ENCODE measurements around the gene SIDT2.

Gene SIDT2

DNA sequence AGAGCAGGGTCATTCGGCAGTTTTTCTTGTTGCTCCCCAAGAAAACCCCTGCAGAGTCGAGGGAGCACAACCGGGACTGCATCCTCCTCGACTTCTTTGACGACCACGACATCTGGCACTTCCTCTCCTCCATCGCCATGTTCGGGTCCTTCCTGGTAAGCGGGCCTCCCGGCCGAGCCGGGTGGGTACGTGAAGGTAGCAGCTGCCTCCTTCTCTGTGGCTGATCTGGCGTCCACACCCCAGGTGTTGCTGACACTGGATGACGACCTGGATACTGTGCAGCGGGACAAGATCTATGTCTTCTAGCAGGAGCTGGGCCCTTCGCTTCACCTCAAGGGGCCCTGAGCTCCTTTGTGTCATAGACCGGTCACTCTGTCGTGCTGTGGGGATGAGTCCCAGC is 17.2 kb downstream of the SIDT2 start:
- no peak for DNase-seq (ENCODE audit: low read depth)
- TF ChIP-seq, protein P1, sequence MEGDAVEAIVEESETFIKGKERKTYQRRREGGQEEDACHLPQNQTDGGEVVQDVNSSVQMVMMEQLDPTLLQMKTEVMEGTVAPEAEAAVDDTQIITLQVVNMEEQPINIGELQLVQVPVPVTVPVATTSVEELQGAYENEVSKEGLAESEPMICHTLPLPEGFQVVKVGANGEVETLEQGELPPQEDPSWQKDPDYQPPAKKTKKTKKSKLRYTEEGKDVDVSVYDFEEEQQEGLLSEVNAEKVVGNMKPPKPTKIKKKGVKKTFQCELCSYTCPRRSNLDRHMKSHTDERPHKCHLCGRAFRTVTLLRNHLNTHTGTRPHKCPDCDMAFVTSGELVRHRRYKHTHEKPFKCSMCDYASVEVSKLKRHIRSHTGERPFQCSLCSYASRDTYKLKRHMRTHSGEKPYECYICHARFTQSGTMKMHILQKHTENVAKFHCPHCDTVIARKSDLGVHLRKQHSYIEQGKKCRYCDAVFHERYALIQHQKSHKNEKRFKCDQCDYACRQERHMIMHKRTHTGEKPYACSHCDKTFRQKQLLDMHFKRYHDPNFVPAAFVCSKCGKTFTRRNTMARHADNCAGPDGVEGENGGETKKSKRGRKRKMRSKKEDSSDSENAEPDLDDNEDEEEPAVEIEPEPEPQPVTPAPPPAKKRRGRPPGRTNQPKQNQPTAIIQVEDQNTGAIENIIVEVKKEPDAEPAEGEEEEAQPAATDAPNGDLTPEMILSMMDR (IDR thresholded peaks at IDR 0.05; ENCODE audit: low read depth, low read length, missing control alignments) = no peak
- H3K4me3 ChIP-seq (ENCODE audit: low read depth, low read length) = no peak overlapping the region

DNA sequence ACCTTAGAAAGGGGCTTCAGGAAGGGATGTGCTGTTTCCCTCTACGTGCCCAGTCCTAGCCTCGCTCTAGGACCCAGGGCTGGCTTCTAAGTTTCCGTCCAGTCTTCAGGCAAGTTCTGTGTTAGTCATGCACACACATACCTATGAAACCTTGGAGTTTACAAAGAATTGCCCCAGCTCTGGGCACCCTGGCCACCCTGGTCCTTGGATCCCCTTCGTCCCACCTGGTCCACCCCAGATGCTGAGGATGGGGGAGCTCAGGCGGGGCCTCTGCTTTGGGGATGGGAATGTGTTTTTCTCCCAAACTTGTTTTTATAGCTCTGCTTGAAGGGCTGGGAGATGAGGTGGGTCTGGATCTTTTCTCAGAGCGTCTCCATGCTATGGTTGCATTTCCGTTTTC is 18.5 kb downstream of the SIDT2 start:
- no peak for DNase-seq (ENCODE audit: low read depth)
- no peak overlapping the region for H3K4me3 ChIP-seq (ENCODE audit: low read depth, low read length)
- TF ChIP-seq, protein P1 (IDR thresholded peaks at IDR 0.05; ENCODE audit: low read depth, low read length, missing control alignments) = no peak

DNA sequence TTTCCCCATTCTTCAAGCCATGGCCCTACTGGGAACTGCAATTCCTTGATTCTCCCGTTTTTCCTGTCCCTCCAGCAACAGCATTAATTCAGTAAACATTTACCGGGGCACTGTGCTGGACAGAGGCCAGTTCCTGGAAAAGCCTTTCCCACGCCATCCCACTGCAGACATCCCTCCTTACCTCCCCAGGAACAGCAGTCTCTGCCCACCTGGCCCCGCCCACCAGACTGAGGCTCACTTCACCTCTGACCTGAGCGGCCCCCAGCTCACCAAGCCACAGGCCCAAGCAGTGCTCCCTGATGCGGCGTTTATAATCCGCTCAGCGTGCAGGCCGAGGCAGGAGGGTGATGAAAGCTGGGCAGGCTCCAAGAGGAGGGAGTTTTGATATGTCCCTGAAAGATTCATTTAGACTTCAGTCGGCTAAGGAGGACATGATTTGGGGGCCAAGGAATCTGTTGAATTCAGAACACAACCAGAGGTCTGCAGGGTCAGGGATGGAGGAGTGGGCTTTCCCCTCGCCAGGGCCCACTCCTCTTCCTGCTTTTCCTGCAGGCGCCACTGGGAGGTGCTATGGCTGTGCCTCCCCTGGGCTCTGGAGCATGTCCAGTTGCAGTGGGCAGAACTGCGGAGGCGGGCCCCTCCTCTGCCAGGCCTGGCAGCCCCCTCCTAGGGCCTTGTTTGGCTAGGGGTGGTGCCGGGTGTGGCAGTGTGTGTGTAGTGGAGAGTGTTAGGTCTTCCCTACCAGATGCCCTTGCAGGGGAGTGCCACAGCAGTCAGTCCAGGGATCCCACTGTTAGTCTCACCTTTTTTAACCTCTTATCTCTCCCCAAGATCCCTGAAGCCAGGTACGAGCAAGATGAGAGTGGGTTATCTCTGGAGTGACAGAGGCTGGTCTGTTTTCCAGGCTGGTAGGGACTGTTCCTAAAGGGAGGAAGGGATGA is 19.2 kb downstream of the SIDT2 start:
- TF ChIP-seq, protein P1 (IDR thresholded peaks at IDR 0.05; ENCODE audit: low read depth, low read length, missing control alignments) = peak; percentile 31
- no peak for DNase-seq (ENCODE audit: low read depth)
- H3K4me3 ChIP-seq (ENCODE audit: low read depth, low read length) = no peak overlapping the region

DNA sequence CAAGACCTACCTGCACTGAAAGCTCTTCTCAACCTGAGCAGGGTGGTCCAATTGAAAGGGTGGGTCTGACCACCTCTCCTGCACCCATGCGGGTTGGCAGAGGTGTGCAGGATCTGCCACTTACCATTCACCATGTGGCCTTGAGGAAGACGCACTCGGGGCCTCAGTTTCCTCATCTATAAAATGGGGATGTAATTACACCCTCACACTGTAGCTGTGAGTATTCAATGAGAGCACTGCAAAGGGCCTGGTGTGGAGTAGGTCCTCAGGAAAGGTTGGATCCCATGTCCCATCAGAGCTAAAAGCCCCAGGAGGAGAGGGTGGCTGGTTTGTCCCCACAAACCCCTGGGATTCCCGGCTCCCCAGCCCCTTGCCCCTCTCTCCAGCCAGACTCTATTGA is 20.1 kb downstream of the SIDT2 start:
- TF ChIP-seq, protein P1 (IDR thresholded peaks at IDR 0.05; ENCODE audit: low read depth, low read length, missing control alignments) = no peak
- no peak for DNase-seq (ENCODE audit: low read depth)
- no peak overlapping the region for H3K4me3 ChIP-seq (ENCODE audit: low read depth, low read length)

DNA sequence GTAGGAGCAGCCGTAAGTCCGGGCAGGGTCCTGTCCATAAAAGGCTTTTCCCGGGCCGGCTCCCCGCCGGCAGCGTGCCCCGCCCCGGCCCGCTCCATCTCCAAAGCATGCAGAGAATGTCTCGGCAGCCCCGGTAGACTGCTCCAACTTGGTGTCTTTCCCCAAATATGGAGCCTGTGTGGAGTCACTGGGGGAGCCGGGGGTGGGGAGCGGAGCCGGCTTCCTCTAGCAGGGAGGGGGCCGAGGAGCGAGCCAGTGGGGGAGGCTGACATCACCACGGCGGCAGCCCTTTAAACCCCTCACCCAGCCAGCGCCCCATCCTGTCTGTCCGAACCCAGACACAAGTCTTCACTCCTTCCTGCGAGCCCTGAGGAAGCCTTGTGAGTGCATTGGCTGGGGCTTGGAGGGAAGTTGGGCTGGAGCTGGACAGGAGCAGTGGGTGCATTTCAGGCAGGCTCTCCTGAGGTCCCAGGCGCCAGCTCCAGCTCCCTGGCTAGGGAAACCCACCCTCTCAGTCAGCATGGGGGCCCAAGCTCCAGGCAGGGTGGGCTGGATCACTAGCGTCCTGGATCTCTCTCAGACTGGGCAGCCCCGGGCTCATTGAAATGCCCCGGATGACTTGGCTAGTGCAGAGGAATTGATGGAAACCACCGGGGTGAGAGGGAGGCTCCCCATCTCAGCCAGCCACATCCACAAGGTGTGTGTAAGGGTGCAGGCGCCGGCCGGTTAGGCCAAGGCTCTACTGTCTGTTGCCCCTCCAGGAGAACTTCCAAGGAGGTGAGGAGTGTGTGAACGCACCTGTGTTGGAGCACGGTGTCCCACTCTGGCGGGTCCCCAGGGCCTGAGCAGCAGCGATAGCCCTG is 20.7 kb downstream of the SIDT2 start, which contains the start of gene TAGLN:
TSS of gene TAGLN (plus strand) at position 318 of the 863 bp plus-strand sequence. CDS start 3,644 bp downstream, outside the sequence.
- TF ChIP-seq, protein P1 (IDR thresholded peaks at IDR 0.05; ENCODE audit: low read depth, low read length, missing control alignments) = no peak
- no peak within 1 kb of the TSS for H3K4me3 ChIP-seq (ENCODE audit: low read depth, low read length)
- DNase-seq (ENCODE audit: low read depth) = no peak

DNA sequence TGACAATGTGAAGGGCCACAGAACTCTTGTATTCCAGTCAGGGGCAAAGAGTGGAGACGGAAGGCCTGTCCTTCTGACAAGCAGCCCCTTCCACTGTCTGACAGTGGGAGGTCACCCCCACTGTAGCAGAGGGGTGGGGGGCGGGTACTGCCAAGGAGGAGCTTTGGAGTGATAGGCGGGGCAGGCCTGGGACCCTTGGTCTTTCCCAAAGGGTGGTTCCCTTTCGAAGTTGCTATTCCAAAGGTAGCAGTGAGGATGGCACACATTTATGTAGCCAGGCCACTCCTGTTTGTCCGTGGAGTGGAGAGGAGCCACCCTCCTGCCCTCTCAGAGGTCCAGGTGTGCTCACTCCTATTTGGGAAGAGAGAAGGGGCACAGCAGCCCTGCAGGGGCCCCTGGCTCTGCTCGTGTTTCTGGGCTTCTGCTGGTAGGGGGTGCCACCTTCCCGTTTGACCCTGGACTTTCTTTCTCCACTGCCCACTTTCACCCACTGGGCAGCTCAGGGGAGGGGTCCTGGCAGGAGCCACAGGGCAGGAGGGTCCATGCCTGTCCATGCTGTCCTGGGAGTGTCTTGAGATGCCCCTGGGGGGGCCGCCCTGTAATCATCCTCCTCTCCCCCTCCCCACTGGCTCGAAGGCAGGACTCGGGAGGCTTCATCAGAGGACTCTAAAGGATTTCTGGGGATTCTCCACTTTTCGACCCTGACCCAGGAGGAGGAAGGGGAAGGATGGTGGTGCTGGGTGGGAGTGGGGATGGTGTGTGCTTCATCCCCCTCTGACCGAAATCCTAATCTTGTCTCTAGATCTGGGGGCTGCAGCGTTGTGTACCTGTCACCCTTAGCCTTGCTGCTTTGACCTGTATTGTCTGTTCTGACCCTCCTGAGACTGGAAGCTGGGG is 21.6 kb downstream of the SIDT2 start:
- no peak for DNase-seq (ENCODE audit: low read depth)
- H3K4me3 ChIP-seq (ENCODE audit: low read depth, low read length) = no peak overlapping the region
- TF ChIP-seq, protein P1 (IDR thresholded peaks at IDR 0.05; ENCODE audit: low read depth, low read length, missing control alignments) = no peak
